B cell (primary cell): Measurements from ENCODE around the gene MXRA8. TPM values are rescaled to one million over a fixed set of nuclear protein-coding genes. Genes with fewer than 3 reads are reported as not detected.

Source experiments
- ATAC-seq: fragments of 200-7000 bp; cut with Tn5 transposase; one replicate; pipeline ENCODE4 v1.10.0; 2021; ENCODE audit warnings: low read depth, mild to moderate bottlenecking, moderate number of reproducible peaks, moderate library complexity
- CTCF ChIA-PET: fragments of 350-600 bp; sonication (Branson Sonifier 250); formaldehyde crosslinking; loops from one replicate; lab custom pipeline; 2021; ENCODE audit warnings: antibody characterized with exemption, inconsistent platforms; lab: Charles Lee
- POLR2A ChIA-PET: fragments of 350-600 bp; sonication (Branson Sonifier 250); formaldehyde crosslinking; loops from one replicate; lab custom pipeline; 2021; ENCODE audit warnings: antibody characterized with exemption; lab: Charles Lee
- DNase-seq: peaks from one replicate; pipeline ENCODE4 v3.0.0; 2013
- H2AFZ ChIP-seq: 2 replicates; pipeline ENCODE4 v1.6.1; 2012; ENCODE audit warnings: mild to moderate bottlenecking, low read depth, low read length; ENCODE audit not compliant: insufficient read depth, poor library complexity, severe bottlenecking
- H3K27ac ChIP-seq, 2 donors: 1 replicate in 1 of 2; 2 replicates in 1 of 2; pipeline ENCODE4 v1.5.1; 2012 to 2013; ENCODE audit warnings: low read length in 2 of 2, mild to moderate bottlenecking in 2 of 2, moderate library complexity in 1 of 2
- H3K27me3 ChIP-seq, 4 experiments: fragments of 200-600 bp in 1 of 4; sonication (generic) in 1 of 4; replicated peaks in 1 of 4; 1 replicate in 2 of 4; 2 replicates in 2 of 4; pipeline versions ENCODE4 v1.6.1 to v1.7.0; 2013 to 2016; ENCODE audit warnings: low read length in 3 of 4, mild to moderate bottlenecking in 2 of 4, mixed read lengths in 1 of 4, moderate library complexity in 1 of 4; ENCODE audit not compliant: insufficient read depth in 4 of 4, control insufficient read depth in 3 of 4; ENCODE audit errors: control extremely low read depth in 1 of 4
- H3K36me3 ChIP-seq, 2 experiments: replicated peaks in 1 of 2; 1 replicate in 1 of 2; 2 replicates in 1 of 2; pipeline versions ENCODE4 v1.6.1 to v1.7.1; 2013; ENCODE audit warnings: low read length in 1 of 2; ENCODE audit not compliant: insufficient read depth in 2 of 2, control insufficient read depth in 1 of 2; ENCODE audit errors: control extremely low read depth in 1 of 2, extremely low read depth in 1 of 2
- H3K4me1 ChIP-seq, 2 donors: fragments of 200-600 bp in 1 of 2; sonication (generic) in 1 of 2; 1 replicate in 1 of 2; 2 replicates in 1 of 2; pipeline versions ENCODE4 v1.5.1 to v1.6.1; 2013 to 2017; ENCODE audit warnings: low read length in 2 of 2; ENCODE audit not compliant: control insufficient read depth in 2 of 2, insufficient read depth in 2 of 2
- H3K4me2 ChIP-seq: replicated peaks from 2 replicates; pipeline ENCODE3; 2012; ENCODE audit warnings: mild to moderate bottlenecking, low read depth, low read length; ENCODE audit not compliant: poor library complexity, severe bottlenecking
- H3K4me3 ChIP-seq, 5 experiments: fragments of 200-600 bp in 1 of 5; sonication (generic) in 1 of 5; 1 replicate in 3 of 5; 2 replicates in 2 of 5; pipeline versions ENCODE4 v1.5.1 to v1.7.0; 2011 to 2016; ENCODE audit warnings: low read length in 4 of 5, mild to moderate bottlenecking in 4 of 5, low read depth in 2 of 5, control low read depth in 1 of 5, moderate library complexity in 1 of 5; ENCODE audit not compliant: insufficient read depth in 1 of 5; ENCODE audit errors: control extremely low read depth in 1 of 5, extremely low read depth in 1 of 5
- H3K79me2 ChIP-seq: fragments of 200-600 bp; sonication (generic); one replicate; pipeline ENCODE4 v1.6.0; 2016; ENCODE audit warnings: low read length; ENCODE audit not compliant: control insufficient read depth, insufficient read depth
- H3K9ac ChIP-seq: fragments of 200-600 bp; sonication (generic); 2 replicates; pipeline ENCODE4 v1.6.1; 2017; ENCODE audit warnings: mild to moderate bottlenecking, low read length, moderate library complexity
- H3K9me3 ChIP-seq, 3 donors: one replicate each; pipeline versions ENCODE4 v1.6.1 to v1.7.1; 2013; ENCODE audit warnings: low read length in 2 of 3; ENCODE audit not compliant: control insufficient read depth in 2 of 3, insufficient read depth in 1 of 3; ENCODE audit errors: control extremely low read depth in 1 of 3
- H4K20me1 ChIP-seq: 2 replicates; pipeline ENCODE4 v1.6.0; 2012; ENCODE audit warnings: mild to moderate bottlenecking, low read length; ENCODE audit not compliant: insufficient read depth, control insufficient read depth, poor library complexity, severe bottlenecking
- H3K27ac Mint-ChIP-seq: one replicate; pipeline ENCODE4 v1.8.0; 2021; ENCODE audit warnings: mixed read lengths
- H3K27me3 Mint-ChIP-seq: one replicate; pipeline ENCODE4 v1.8.0; 2021; ENCODE audit warnings: mixed read lengths
- H3K4me1 Mint-ChIP-seq: one replicate; pipeline ENCODE4 v1.8.0; 2021; ENCODE audit warnings: mixed read lengths
- H3K4me3 Mint-ChIP-seq: one replicate; pipeline ENCODE4 v1.8.0; 2021; ENCODE audit warnings: mixed read lengths
- H3K9me3 Mint-ChIP-seq: one replicate; pipeline ENCODE4 v1.8.0; 2022; ENCODE audit warnings: mixed read lengths; ENCODE audit not compliant: insufficient read depth
- CTCF ChIP-seq: fragments of 200-600 bp; IDR thresholded peaks from one replicate; pipeline ENCODE4 v1.8.0; 2022; ENCODE audit warnings: antibody characterized with exemption, mild to moderate bottlenecking
- EZH2 ChIP-seq: IDR thresholded peaks from 2 replicates; pipeline ENCODE4 v1.6.1; 2012; ENCODE audit warnings: borderline replicate concordance, low read depth, mild to moderate bottlenecking, moderate library complexity, low read length; ENCODE audit not compliant: insufficient read depth, poor library complexity, severe bottlenecking
- WGBS: methylation state at CpG from one replicate; pipeline ENCODE4 v1.1.5; 2013; ENCODE audit warnings: missing lambda C conversion rate; ENCODE audit not compliant: insufficient coverage; 5-methylcytosine and 5-hydroxymethylcytosine counted together
- intact Hi-C: fragments of 100-400 bp; cut with micrococcal nuclease; formaldehyde crosslinking; loops from one replicate; pipeline ENCODE4 v1.10.0; 2022
- polyA plus RNA-seq: library from polyadenylated mRNA; depleted of rRNA; stranded (reverse); fragments of >200 nt; gene quantifications from 2 replicates; pipeline ENCODE4 v1.2.3, GENCODE V29; 2012
- total RNA-seq, 2 donors: library from RNA; stranded (reverse); fragments of 120-200 nt in 1 of 2; gene quantifications; 1 replicate in 1 of 2; 2 replicates in 1 of 2; pipeline versions ENCODE4 v1.2.3 to v1.2.4, GENCODE V29; 2013 to 2022

The MXRA8 gene
- total and polyA plus RNA-seq, 2 donors (not counting 1 experiment from before 2014, with no cell fraction given), result 0.10 TPM; not detected in 1

GRCh38 chr1:1355416-1355815 lies 2.9 kb downstream of the MXRA8 start:
- no peak overlapping the region for H3K27ac ChIP-seq
- H3K4me3 ChIP-seq, result no peak overlapping the region
- no peak overlapping the region for H3K4me3 Mint-ChIP-seq
- H4K20me1 ChIP-seq, result peaks cover 6% of the 10 kb centered on the region
- no peaks in the 10 kb centered on the region for H3K36me3 ChIP-seq
- H3K9ac ChIP-seq, result no peak overlapping the region
- H3K4me1 Mint-ChIP-seq, result peaks cover 23% of the 10 kb centered on the region
- H3K4me1 ChIP-seq, result peaks cover 39 to 42% of the 10 kb centered on the region in 2 donors
- H3K9me3 Mint-ChIP-seq, result no peaks in the 10 kb centered on the region
- peaks cover 0 to 70% (median 19%) of the 10 kb centered on the region in 4 experiments for H3K27me3 ChIP-seq
- no peaks in the 10 kb centered on the region for H3K79me2 ChIP-seq
- POLR2A ChIA-PET, result interaction anchor here (0.6 to 0.7 kb wide), 2 partner anchors 14 to 51 kb away, joined by 3 read pairs; no protein-coding TSS in a partner anchor
- no peak for TF ChIP-seq EZH2
- TF ChIP-seq CTCF, result no peak
- H3K27me3 Mint-ChIP-seq, result peaks cover 25% of the 10 kb centered on the region
- CTCF ChIA-PET, result no interaction called here
- peak overlapping the region; percentile 55 for H3K4me2 ChIP-seq
- whole genome bisulfite sequencing, result 2% methylated on average over 43 of the region's 52 CpGs
- intact Hi-C loops, result no loop called here
- H2AFZ ChIP-seq, result no peak overlapping the region
- DNase-seq (no peak), ATAC-seq (no peak)
- H3K27ac Mint-ChIP-seq, result no peak overlapping the region
- peaks cover 0 to 13% (median 0%) of the 10 kb centered on the region in 3 donors for H3K9me3 ChIP-seq
